HepG2 (cell line): Measurements from ENCODE around the gene TULP4. TPM values are rescaled to one million over a fixed set of nuclear protein-coding genes. Genes with fewer than 3 reads are reported as not detected.

Experiments
- ATAC-seq: fragments of 200-7000 bp; cut with Tn5 transposase; 3 replicates; pipeline ENCODE4 v1.9.1; 2020; ENCODE audit warnings: mild to moderate bottlenecking, moderate library complexity
- BruUV-seq: library from RNA; stranded (reverse); fragments of 400-500 nt; replicated peaks from 2 replicates; lab custom pipeline; 2021; lab: Mats Ljungman, UMichigan
- CTCF ChIA-PET: fragments of 300-600 bp; formaldehyde crosslinking; extraction: SDS; loops from one replicate; lab custom pipeline; 2021; ENCODE audit warnings: low total read pairs, inconsistent platforms, low intra/inter-chr PET ratio; lab: Yijun Ruan, JAX
- POLR2A ChIA-PET: fragments of 350-600 bp; sonication (Branson Sonifier 250); formaldehyde crosslinking; loops from one replicate; lab custom pipeline; 2020; ENCODE audit warnings: antibody characterized with exemption, inconsistent platforms; lab: Yijun Ruan, JAX
- DNase-seq: peaks from one replicate; pipeline ENCODE4 v3.0.0-alpha.2; 2015; ENCODE audit warnings: low spot score
- FAIRE-seq: peaks from 3 replicates; lab custom pipeline; 2011; peaks lifted over from hg19 to GRCh38; lab: Jason Lieb, UNC
- H2AFZ ChIP-seq: one replicate; pipeline ENCODE4 v1.6.1; 2011; ENCODE audit warnings: low read length, inconsistent platforms
- H3K27ac ChIP-seq: fragments of 300-600 bp; 3 replicates; pipeline ENCODE4 v1.8.0; 2011; ENCODE audit warnings: mixed run types, mild to moderate bottlenecking, mixed read lengths, low read length, inconsistent platforms; ENCODE audit not compliant: insufficient read depth; ENCODE audit errors: extremely low read length
- H3K27me3 ChIP-seq, 2 experiments: fragments of 200-600 bp in 1 of 2; 2 replicates in 1 of 2; 3 replicates in 1 of 2; pipeline versions ENCODE4 v1.6.0 to v1.8.0; 2011; ENCODE audit warnings: low read length in 2 of 2, mild to moderate bottlenecking in 2 of 2, moderate library complexity in 2 of 2, inconsistent platforms in 1 of 2; ENCODE audit not compliant: insufficient read depth in 2 of 2, control insufficient read depth in 1 of 2
- H3K36me3 ChIP-seq, 2 experiments: fragments of 200-600 bp in 1 of 2; replicated peaks in 1 of 2; 2 replicates in 1 of 2; 3 replicates in 1 of 2; pipeline versions ENCODE4 v1.5.1 to v1.8.0; 2011; ENCODE audit warnings: low read length in 2 of 2, inconsistent platforms in 1 of 2; ENCODE audit not compliant: insufficient read depth in 2 of 2, control insufficient read depth in 1 of 2
- H3K4me1 ChIP-seq: 2 replicates; pipeline ENCODE4 v1.5.1; 2012; ENCODE audit warnings: low read length, inconsistent platforms; ENCODE audit not compliant: insufficient read depth
- H3K4me2 ChIP-seq: 2 replicates; pipeline ENCODE4 v1.6.0; 2011; ENCODE audit warnings: low read depth, low read length, inconsistent platforms
- H3K4me3 ChIP-seq, 3 experiments: fragments of 200-600 bp in 1 of 3; sonication (generic), shearing (Covaris generic) in 1 of 3; replicated peaks in 1 of 3; 2 replicates each; pipeline ENCODE4 v1.5.1; 2011 to 2016; ENCODE audit warnings: low read length in 3 of 3, inconsistent platforms in 2 of 3, low read depth in 2 of 3, mild to moderate bottlenecking in 2 of 3, control low read depth in 1 of 3, mixed read lengths in 1 of 3; ENCODE audit not compliant: insufficient read depth in 1 of 3
- H3K79me2 ChIP-seq: one replicate; pipeline ENCODE4 v1.6.1; 2011; ENCODE audit warnings: low read length, inconsistent platforms; ENCODE audit not compliant: insufficient read depth
- H3K9ac ChIP-seq: 2 replicates; pipeline ENCODE4 v1.6.0; 2011; ENCODE audit warnings: mild to moderate bottlenecking, low read depth, low read length, inconsistent platforms; ENCODE audit not compliant: insufficient read depth
- H3K9me3 ChIP-seq: 2 replicates; pipeline ENCODE4 v1.5.1; 2012; ENCODE audit warnings: mild to moderate bottlenecking, low read length
- H4K20me1 ChIP-seq: 2 replicates; pipeline ENCODE4 v1.6.0; 2011; ENCODE audit warnings: inconsistent platforms, mild to moderate bottlenecking, low read length, moderate library complexity; ENCODE audit not compliant: insufficient read depth
- ARHGAP35 ChIP-seq: sonication (generic); formaldehyde crosslinking; IDR thresholded peaks from 2 replicates; pipeline ENCODE4 v1.9.0; 2022; ENCODE audit warnings: mild to moderate bottlenecking, inconsistent platforms, moderate library complexity, missing genetic modification reagents, borderline replicate concordance
- ARNTL ChIP-seq: sonication (generic); formaldehyde crosslinking; IDR thresholded peaks from 2 replicates; pipeline ENCODE4 v1.4.0; 2020; ENCODE audit warnings: mild to moderate bottlenecking, missing genetic modification reagents
- CBX1 ChIP-seq: IDR thresholded peaks from one replicate; pipeline ENCODE4 v1.6.1; 2016; ENCODE audit warnings: antibody characterized with exemption, low read depth
- DNMT3B ChIP-seq: conservative IDR thresholded peaks from 2 replicates; pipeline ENCODE4 v1.6.1; 2016; ENCODE audit warnings: missing biosample characterization, control low read depth
- MBNL3 ChIP-seq: fragments of 250-450 bp; sonication (Bioruptor Pico); conservative IDR thresholded peaks from 2 replicates; pipeline ENCODE4 v1.8.0; 2022; ENCODE audit warnings: mild to moderate bottlenecking, inconsistent platforms
- PHB2 ChIP-seq: fragments of 450-650 bp; IDR thresholded peaks from 2 replicates; pipeline ENCODE4 v1.6.1; 2018; ENCODE audit not compliant: partially characterized antibody
- TAF15 ChIP-seq: fragments of 200-400 bp; formaldehyde crosslinking; IDR thresholded peaks from one replicate; pipeline ENCODE4 v1.6.1; 2018; ENCODE audit warnings: mild to moderate bottlenecking, low read depth, low read length; ENCODE audit not compliant: poor library complexity, severe bottlenecking
- ZNF513 ChIP-seq: sonication (generic); formaldehyde crosslinking; conservative IDR thresholded peaks from 2 replicates; pipeline ENCODE4 v1.5.0; 2020; ENCODE audit warnings: missing genetic modification reagents
- ZNF567 ChIP-seq: sonication (generic); formaldehyde crosslinking; IDR thresholded peaks from 2 replicates; pipeline ENCODE4 v1.8.1; 2023; ENCODE audit warnings: mild to moderate bottlenecking, missing genetic modification reagents, borderline replicate concordance
- ZNF589 ChIP-seq: sonication (generic); formaldehyde crosslinking; conservative IDR thresholded peaks from 2 replicates; pipeline ENCODE4 v1.8.0; 2022; ENCODE audit warnings: mild to moderate bottlenecking, moderate library complexity, missing genetic modification reagents
- ZNF800 ChIP-seq: sonication (generic); formaldehyde crosslinking; IDR thresholded peaks from 2 replicates; pipeline ENCODE4 v1.4.0; 2020; ENCODE audit warnings: missing genetic modification reagents
- WGBS: methylation state at CpG from one replicate; pipeline ENCODE4 v1.1.6; 2017; ENCODE audit warnings: low lambda C conversion rate; 5-methylcytosine and 5-hydroxymethylcytosine counted together
- in situ Hi-C: cut with HindIII; loops from 2 replicates; pipeline ENCODE4 v1.10.0; 2017; ENCODE audit warnings: low pct_unique_long_range_greater_than_20kb; ENCODE audit not compliant: extremely low pct_ligation_motif_present
- intact Hi-C: fragments of 100-400 bp; cut with micrococcal nuclease; formaldehyde crosslinking; loops from one replicate; pipeline ENCODE4 v1.10.0; 2022; ENCODE audit not compliant: unreplicated experiment
- polyA plus RNA-seq, 8 experiments: library from polyadenylated mRNA; depleted of rRNA in 3 of 8; stranded (reverse) in 7 of 8; unstranded in 1 of 8; fragments of >200 nt; fragmentation: Illumina TruSeq in 4 of 8; extraction: Trizol in 4 of 8; gene quantifications; 2 replicates each; pipeline versions ENCODE4 v1.2.1 to v1.2.3, GENCODE V29; 2011 to 2016; ENCODE audit warnings: low read depth in 4 of 8, missing spikeins in 1 of 8, mixed read lengths in 1 of 8; ENCODE audit not compliant: insufficient read depth in 1 of 8
- total RNA-seq, 5 experiments: library from RNA; depleted of rRNA; stranded (reverse); fragments of >200 nt; fragmentation: Illumina TruSeq; extraction: Trizol; gene quantifications; 2 replicates each; pipeline ENCODE4 v1.2.3, GENCODE V29; 2016; ENCODE audit warnings: low read depth in 1 of 5
- TF ChIP-seq, protein P1 (sequence below): sonication (generic); formaldehyde crosslinking; IDR thresholded peaks from 2 replicates; pipeline ENCODE4 v1.8.1; 2023; ENCODE audit warnings: mild to moderate bottlenecking, missing genetic modification reagents
- TF ChIP-seq, protein P2 (sequence below): sonication (generic); formaldehyde crosslinking; IDR thresholded peaks from 2 replicates; pipeline ENCODE4 v1.4.0; 2020; ENCODE audit warnings: missing genetic modification reagents
- TF ChIP-seq, protein P3 (sequence below): sonication (generic); formaldehyde crosslinking; IDR thresholded peaks from 2 replicates; pipeline ENCODE4 v1.5.0; 2020; ENCODE audit warnings: missing genetic modification reagents, mild to moderate bottlenecking, borderline replicate concordance

The TULP4 gene
- total and polyA plus RNA-seq, 2 of the 13 experiments (the other 11 are each of a cell fraction or from before 2014, with no cell fraction given), result 21.1 to 122 TPM

DNA sequence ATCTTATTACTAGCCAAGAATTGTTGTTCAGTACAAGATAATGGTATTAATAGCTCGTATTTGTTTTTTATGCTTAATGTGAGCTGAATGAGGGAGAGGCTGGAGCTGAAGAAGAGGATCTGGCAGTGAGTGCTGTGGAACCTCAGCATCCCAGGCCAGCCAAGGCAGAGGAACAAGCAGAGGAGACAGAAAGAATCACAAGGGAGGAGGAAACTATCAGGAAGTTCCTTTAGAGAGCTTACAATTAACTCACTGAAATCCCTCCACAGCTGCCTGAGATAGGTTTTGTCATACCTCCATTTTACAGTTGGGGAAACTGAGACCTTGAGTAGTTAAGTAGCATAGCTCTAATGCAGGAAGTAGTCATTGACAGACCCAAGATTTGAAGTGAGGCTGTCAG is 39.9 kb upstream of the TULP4 start:
- TF ChIP-seq, protein P1, sequence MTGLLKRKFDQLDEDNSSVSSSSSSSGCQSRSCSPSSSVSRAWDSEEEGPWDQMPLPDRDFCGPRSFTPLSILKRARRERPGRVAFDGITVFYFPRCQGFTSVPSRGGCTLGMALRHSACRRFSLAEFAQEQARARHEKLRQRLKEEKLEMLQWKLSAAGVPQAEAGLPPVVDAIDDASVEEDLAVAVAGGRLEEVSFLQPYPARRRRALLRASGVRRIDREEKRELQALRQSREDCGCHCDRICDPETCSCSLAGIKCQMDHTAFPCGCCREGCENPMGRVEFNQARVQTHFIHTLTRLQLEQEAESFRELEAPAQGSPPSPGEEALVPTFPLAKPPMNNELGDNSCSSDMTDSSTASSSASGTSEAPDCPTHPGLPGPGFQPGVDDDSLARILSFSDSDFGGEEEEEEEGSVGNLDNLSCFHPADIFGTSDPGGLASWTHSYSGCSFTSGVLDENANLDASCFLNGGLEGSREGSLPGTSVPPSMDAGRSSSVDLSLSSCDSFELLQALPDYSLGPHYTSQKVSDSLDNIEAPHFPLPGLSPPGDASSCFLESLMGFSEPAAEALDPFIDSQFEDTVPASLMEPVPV (CRISPR knock-in tag), result no peak
- TF ChIP-seq DNMT3B (CRISPR knock-in tag) (no peak), ZNF567 (CRISPR knock-in tag) (no peak), PHB2 (no peak), ARHGAP35 (CRISPR knock-in tag) (no peak), MBNL3 (no peak), TAF15 (no peak), ZNF513 (CRISPR knock-in tag) (no peak), ZNF800 (CRISPR knock-in tag) (no peak), ZNF589 (CRISPR knock-in tag) (no peak), ARNTL (CRISPR knock-in tag) (no peak), CBX1 (no peak)
- TF ChIP-seq, protein P2, sequence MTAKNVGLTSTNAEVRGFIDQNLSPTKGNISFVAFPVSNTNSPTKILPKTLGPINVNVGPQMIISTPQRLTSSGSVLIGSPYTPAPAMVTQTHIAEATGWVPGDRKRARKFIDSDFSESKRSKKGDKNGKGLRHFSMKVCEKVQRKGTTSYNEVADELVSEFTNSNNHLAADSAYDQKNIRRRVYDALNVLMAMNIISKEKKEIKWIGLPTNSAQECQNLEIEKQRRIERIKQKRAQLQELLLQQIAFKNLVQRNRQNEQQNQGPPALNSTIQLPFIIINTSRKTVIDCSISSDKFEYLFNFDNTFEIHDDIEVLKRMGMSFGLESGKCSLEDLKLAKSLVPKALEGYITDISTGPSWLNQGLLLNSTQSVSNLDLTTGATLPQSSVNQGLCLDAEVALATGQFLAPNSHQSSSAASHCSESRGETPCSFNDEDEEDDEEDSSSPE (CRISPR knock-in tag), result no peak
- TF ChIP-seq, protein P3, sequence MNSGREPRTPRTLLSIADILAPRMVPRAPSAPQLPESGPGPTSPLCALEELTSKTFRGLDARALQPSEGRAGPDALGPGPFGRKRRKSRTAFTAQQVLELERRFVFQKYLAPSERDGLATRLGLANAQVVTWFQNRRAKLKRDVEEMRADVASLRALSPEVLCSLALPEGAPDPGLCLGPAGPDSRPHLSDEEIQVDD (CRISPR knock-in tag), result no peak
- TF ChIP-seq, all 625 proteins: peak for 0

More for the DNA sequence above, 39.9 kb upstream of the TULP4 start:
- ATAC-seq, result no peak
- peaks cover 22% of the 10 kb centered on the region for H3K4me1 ChIP-seq
- H4K20me1 ChIP-seq, result 0 out of 2 replicates have a peak, but pooled peaks cover 4% of the 10 kb centered on the region
- peaks cover 0 to 17% of the 10 kb centered on the region in 2 experiments; a peak in 3 of 5 replicates for H3K36me3 ChIP-seq
- H3K27ac ChIP-seq, result no peak overlapping the region
- H3K27me3 ChIP-seq, result no peaks in the 10 kb centered on the region
- ChIA-PET CTCF (no interaction called here), POLR2A (no interaction called here)
- intact Hi-C loops (no loop called here), in situ Hi-C loops (no loop called here)
- no peak overlapping the region for H3K4me3 ChIP-seq
- H3K79me2 ChIP-seq, result peaks cover 78% of the 10 kb centered on the region
- 98% methylated on average over 1 of the region's 1 CpG for WGBS
- no peak for FAIRE-seq
- H3K4me2 ChIP-seq, result no peak overlapping the region
- no peaks in the 10 kb centered on the region for H3K9me3 ChIP-seq
- no peak overlapping the region for H3K9ac ChIP-seq
- no peak overlapping the region for H2AFZ ChIP-seq
- DNase-seq, result no peak
- no TSS peak for BruUV-seq
